CD4-positive, alpha-beta T cell (primary cell): ENCODE data around the gene OSBPL3. TPM values are rescaled to one million over a fixed set of nuclear protein-coding genes. Genes with fewer than 3 reads are reported as not detected.

ENCODE experiments used
- ATAC-seq: fragments of 200-7000 bp; cut with Tn5 transposase; one replicate; pipeline ENCODE4 v1.10.0; 2022; ENCODE audit warnings: mild to moderate bottlenecking; ENCODE audit not compliant: poor library complexity
- CTCF ChIA-PET: fragments of 350-600 bp; sonication (Branson Sonifier 250); formaldehyde crosslinking; loops from one replicate; lab custom pipeline; 2021; ENCODE audit warnings: antibody characterized with exemption, inconsistent platforms; lab: Charles Lee
- POLR2A ChIA-PET: fragments of 350-600 bp; sonication (Branson Sonifier 250); formaldehyde crosslinking; loops from one replicate; lab custom pipeline; 2021; ENCODE audit warnings: antibody characterized with exemption, inconsistent platforms; lab: Charles Lee
- DNase-seq, 14 experiments: peaks; one replicate each; pipeline ENCODE4 v3.0.0-alpha.2; 2013 to 2020; ENCODE audit warnings: mixed read lengths in 2 of 14
- H3K27ac ChIP-seq, 2 donors: one replicate each; pipeline versions ENCODE4 v1.5.1 to v1.7.0; 2013; ENCODE audit warnings: low read length in 2 of 2, low read depth in 1 of 2, mild to moderate bottlenecking in 1 of 2
- H3K27me3 ChIP-seq, 2 experiments: 1 replicate in 1 of 2; 2 replicates in 1 of 2; pipeline versions ENCODE4 v1.6.1 to v1.7.0; 2013; ENCODE audit warnings: low read length in 2 of 2, control low read depth in 1 of 2, mild to moderate bottlenecking in 1 of 2, moderate library complexity in 1 of 2; ENCODE audit not compliant: insufficient read depth in 2 of 2, control insufficient read depth in 1 of 2
- H3K36me3 ChIP-seq: one replicate; pipeline ENCODE4 v1.6.1; 2013; ENCODE audit warnings: low read length, control low read depth; ENCODE audit not compliant: insufficient read depth
- H3K4me1 ChIP-seq: one replicate; pipeline ENCODE4 v1.6.1; 2013; ENCODE audit warnings: low read length, control low read depth; ENCODE audit not compliant: insufficient read depth
- H3K4me3 ChIP-seq: one replicate; pipeline ENCODE4 v1.5.1; 2013; ENCODE audit warnings: mild to moderate bottlenecking, low read length, moderate library complexity
- H3K9me3 ChIP-seq, 2 experiments: 1 replicate in 1 of 2; 2 replicates in 1 of 2; pipeline versions ENCODE4 v1.6.1 to v1.7.0; 2013; ENCODE audit warnings: low read length in 2 of 2, mild to moderate bottlenecking in 2 of 2, control low read depth in 1 of 2, moderate library complexity in 1 of 2; ENCODE audit not compliant: control insufficient read depth in 1 of 2, insufficient read depth in 1 of 2
- H3K27ac Mint-ChIP-seq: one replicate; pipeline ENCODE4 v1.8.0; 2020; ENCODE audit warnings: mixed read lengths
- H3K27me3 Mint-ChIP-seq: one replicate; pipeline ENCODE4 v1.8.0; 2021; ENCODE audit warnings: mixed read lengths
- H3K36me3 Mint-ChIP-seq: one replicate; pipeline ENCODE4 v1.8.0; 2021; ENCODE audit warnings: low read depth, mixed read lengths
- H3K4me1 Mint-ChIP-seq: one replicate; pipeline ENCODE4 v1.8.0; 2021; ENCODE audit warnings: low read depth, mixed read lengths
- H3K4me3 Mint-ChIP-seq: one replicate; pipeline ENCODE4 v1.8.0; 2020; ENCODE audit warnings: mild to moderate bottlenecking, mixed read lengths
- H3K9me3 Mint-ChIP-seq: one replicate; pipeline ENCODE4 v1.8.0; 2020; ENCODE audit warnings: mixed read lengths
- CTCF ChIP-seq: fragments of 200-600 bp; IDR thresholded peaks from one replicate; pipeline ENCODE4 v1.8.0; 2022; ENCODE audit warnings: antibody characterized with exemption, mild to moderate bottlenecking
- intact Hi-C, 2 experiments: fragments of 100-400 bp; cut with DNase I in 1 of 2; cut with micrococcal nuclease in 1 of 2; formaldehyde crosslinking; loops; one replicate each; pipeline versions ENCODE4 v1.15.1 to v1.9.0; 2023 to 2025; cut with DNase I, micrococcal nuclease
- total RNA-seq, 174 experiments: library from RNA in 2 of 174; stranded (reverse) in 2 of 174; gene quantifications; one replicate each; pipeline ENCODE4 v1.2.3 and lab custom pipeline; 2021 to 2026

OSBPL3 gene
- total RNA-seq, 2 experiments from 2014 or later: 25.4 to 25.9 TPM

- H3K36me3 ChIP-seq: no peaks in the 10 kb centered on the region
- Mint-ChIP-seq H3K4me3 (no peak overlapping the region), H3K27me3 (no peaks in the 10 kb centered on the region), H3K9me3 (no peaks in the 10 kb centered on the region), H3K27ac (no peak overlapping the region), H3K36me3 (no peaks in the 10 kb centered on the region), H3K4me1 (peaks cover 73% of the 10 kb centered on the region)
- POLR2A ChIA-PET: interaction anchor here (1.1 kb wide), 1 partner anchor 21 kb away, joined by 3 read pairs; no protein-coding TSS in a partner anchor
- intact Hi-C loops: no loop called here
- no peaks in the 10 kb centered on the region for H3K27me3 ChIP-seq
- DNase-seq (no peak), ATAC-seq (no peak)
- no peak overlapping the region for H3K27ac ChIP-seq
- H3K4me3 ChIP-seq: no peak overlapping the region
- TF ChIP-seq CTCF: no peak
- peaks cover 9% of the 10 kb centered on the region for H3K4me1 ChIP-seq
- H3K9me3 ChIP-seq: no peaks in the 10 kb centered on the region
- CTCF ChIA-PET: no interaction called here
These were observed 21.6 kb downstream of the OSBPL3 start for GRCh38 chr7:24958399-24958798.

- DNase-seq (no peak), ATAC-seq (no peak)
- H3K27me3 Mint-ChIP-seq: no peaks in the 10 kb centered on the region
- H3K4me1 ChIP-seq: no peaks in the 10 kb centered on the region
- H3K36me3 Mint-ChIP-seq: no peaks in the 10 kb centered on the region
- no peaks in the 10 kb centered on the region for H3K27me3 ChIP-seq
- H3K4me3 Mint-ChIP-seq: no peak overlapping the region
- H3K27ac Mint-ChIP-seq: no peak overlapping the region
- no peak overlapping the region for H3K4me3 ChIP-seq
- H3K4me1 Mint-ChIP-seq: peaks cover 77% of the 10 kb centered on the region
- H3K27ac ChIP-seq: no peak overlapping the region
- no peaks in the 10 kb centered on the region for H3K9me3 ChIP-seq
- ChIA-PET CTCF (interaction anchor here (1.1 kb wide), 1 partner anchor 144 kb away, joined by 3 read pairs; no protein-coding TSS in a partner anchor), POLR2A (no interaction called here)
- intact Hi-C loops: no loop called here
- H3K36me3 ChIP-seq: no peaks in the 10 kb centered on the region
- no peak for TF ChIP-seq CTCF
- no peaks in the 10 kb centered on the region for H3K9me3 Mint-ChIP-seq
These were observed 24.0 kb downstream of the OSBPL3 start for GRCh38 chr7:24956021-24956420.

- no peaks in the 10 kb centered on the region for H3K9me3 Mint-ChIP-seq
- no peak overlapping the region for H3K27ac Mint-ChIP-seq
- ChIA-PET CTCF (interaction anchor here (1.1 kb wide), 1 partner anchor 143 kb away, joined by 3 read pairs; no protein-coding TSS in a partner anchor), POLR2A (no interaction called here)
- peaks cover 76% of the 10 kb centered on the region for H3K4me1 Mint-ChIP-seq
- H3K27me3 Mint-ChIP-seq: no peaks in the 10 kb centered on the region
- no peaks in the 10 kb centered on the region for H3K36me3 Mint-ChIP-seq
- ATAC-seq (no peak), DNase-seq (no peak)
- intact Hi-C loops: no loop called here
- H3K27me3 ChIP-seq: no peaks in the 10 kb centered on the region
- no peaks in the 10 kb centered on the region for H3K36me3 ChIP-seq
- no peaks in the 10 kb centered on the region for H3K9me3 ChIP-seq
- no peak for TF ChIP-seq CTCF
- H3K4me3 ChIP-seq: no peak overlapping the region
- H3K4me1 ChIP-seq: no peaks in the 10 kb centered on the region
- H3K4me3 Mint-ChIP-seq: no peak overlapping the region
- H3K27ac ChIP-seq: no peak overlapping the region
These were observed 24.7 kb downstream of the OSBPL3 start for GRCh38 chr7:24955313-24955712.
